HG02973 (cell line): ENCODE data around the gene CCHCR1.
"Not testable (repeated sequence)": the region's sequence is repeated elsewhere in the genome, so short reads cannot be mapped to it uniquely, and the experiment has no call there.

ENCODE experiments used
- ATAC-seq: cut with Tn5 transposase; IDR thresholded peaks from one replicate; pipeline ENCODE4 v1.9.1; 2021; ENCODE audit warnings: moderate library complexity; ENCODE audit not compliant: unreplicated experiment

Gene CCHCR1

GRCh38 chr6:31157513-31158139 is at the start of gene CCHCR1:
Gene CCHCR1 (minus strand): TSS chr6:31157802. CDS start chr6:31157600, 202 bp downstream.
- ATAC-seq, result no peak

- no peak for ATAC-seq
Measured at GRCh38 chr6:31205638-31206037, 48.0 kb upstream of the CCHCR1 start.

- ATAC-seq, result no peak
Measured at GRCh38 chr6:31204751-31205145, 47.1 kb upstream of the CCHCR1 start.

GRCh38 chr6:31203345-31203979 is 45.9 kb upstream of the CCHCR1 start:
- peak; percentile 45 for ATAC-seq

- no peak for ATAC-seq
Measured at GRCh38 chr6:31202259-31203166, 44.9 kb upstream of the CCHCR1 start.

- not testable (repeated sequence) for ATAC-seq
Measured at GRCh38 chr6:31199105-31199452, 41.5 kb upstream of the CCHCR1 start.

GRCh38 chr6:31197559-31198305 is 40.1 kb upstream of the CCHCR1 start:
- ATAC-seq, result peak; percentile 58

- not testable (repeated sequence) for ATAC-seq
Measured at GRCh38 chr6:31196251-31197022, 38.8 kb upstream of the CCHCR1 start.

- ATAC-seq, result not testable (repeated sequence)
Measured at GRCh38 chr6:31195308-31195979, 37.8 kb upstream of the CCHCR1 start.

- no peak for ATAC-seq
Measured at GRCh38 chr6:31194061-31194834, 36.6 kb upstream of the CCHCR1 start.

- no peak for ATAC-seq
Measured at GRCh38 chr6:31193206-31193605, 35.6 kb upstream of the CCHCR1 start.

GRCh38 chr6:31192431-31193105 is 35.0 kb upstream of the CCHCR1 start:
- not testable (repeated sequence) for ATAC-seq

GRCh38 chr6:31190488-31190887 is 32.9 kb upstream of the CCHCR1 start:
- ATAC-seq, result peak; percentile 56

- not testable (repeated sequence) for ATAC-seq
Measured at GRCh38 chr6:31189223-31189622, 31.6 kb upstream of the CCHCR1 start.

GRCh38 chr6:31187780-31188194 is 30.2 kb upstream of the CCHCR1 start:
- ATAC-seq, result no peak

GRCh38 chr6:31186052-31186734 is 28.6 kb upstream of the CCHCR1 start:
- no peak for ATAC-seq

GRCh38 chr6:31185695-31186051 is 28.1 kb upstream of the CCHCR1 start:
- not testable (repeated sequence) for ATAC-seq

- not testable (repeated sequence) for ATAC-seq
Measured at GRCh38 chr6:31183859-31184258, 26.3 kb upstream of the CCHCR1 start.
